IMR-90 (cell line): ENCODE measurements around the gene TINAGL1. TPM values are rescaled to one million over a fixed set of nuclear protein-coding genes. Genes with fewer than 3 reads are reported as not detected.

Experiments
- ATAC-seq: fragments of 200-7000 bp; cut with Tn5 transposase; 2 replicates; pipeline ENCODE4 v1.9.1; 2020; ENCODE audit warnings: low read depth, mild to moderate bottlenecking, moderate library complexity
- BruUV-seq: library from RNA; stranded (reverse); fragments of 400-500 nt; replicated peaks from 2 replicates; lab custom pipeline; 2021; lab: Mats Ljungman, UMichigan
- CTCF ChIA-PET: fragments of 300-600 bp; formaldehyde crosslinking; extraction: SDS; loops from one replicate; lab custom pipeline; 2021; ENCODE audit warnings: antibody characterized with exemption; lab: Yijun Ruan, JAX
- POLR2A ChIA-PET: fragments of 300-600 bp; sonication (Branson Sonifier 250); formaldehyde crosslinking; loops from one replicate; lab custom pipeline; 2022; ENCODE audit warnings: antibody characterized with exemption; ENCODE audit not compliant: unreplicated experiment; lab: Charles Lee
- DNase-seq: peaks from one replicate; pipeline ENCODE4 v3.0.0; 2013
- H2AFZ ChIP-seq: replicated peaks from 2 replicates; pipeline ENCODE3; 2013; ENCODE audit warnings: low read length, mild to moderate bottlenecking; ENCODE audit not compliant: poor library complexity
- H2AK5ac ChIP-seq: 2 replicates; pipeline ENCODE4 v1.6.1; 2013; ENCODE audit warnings: low read depth, low read length, inconsistent platforms
- H2AK9ac ChIP-seq: replicated peaks from 2 replicates; pipeline ENCODE3; 2013; ENCODE audit warnings: mild to moderate bottlenecking, low read depth, low read length, moderate library complexity; ENCODE audit not compliant: poor library complexity
- H2BK120ac ChIP-seq: 2 replicates; pipeline ENCODE4 v1.6.1; 2013; ENCODE audit warnings: low read depth, low read length, inconsistent platforms
- H2BK15ac ChIP-seq: 3 replicates; pipeline ENCODE4 v1.6.1; 2013; ENCODE audit warnings: low read depth, low read length, inconsistent platforms
- H2BK20ac ChIP-seq: 2 replicates; pipeline ENCODE4 v1.6.1; 2013; ENCODE audit warnings: low read depth, mild to moderate bottlenecking, inconsistent platforms, low read length, moderate library complexity
- H2BK5ac ChIP-seq: 2 replicates; pipeline ENCODE4 v1.6.1; 2013; ENCODE audit warnings: mild to moderate bottlenecking, low read depth, low read length, inconsistent platforms; ENCODE audit not compliant: poor library complexity, severe bottlenecking
- H3K14ac ChIP-seq: replicated peaks from 2 replicates; pipeline ENCODE4 v1.6.1; 2013; ENCODE audit warnings: low read depth, low read length, inconsistent platforms
- H3K18ac ChIP-seq: 2 replicates; pipeline ENCODE4 v1.6.1; 2013; ENCODE audit warnings: low read depth, low read length, control low read depth
- H3K23ac ChIP-seq: 2 replicates; pipeline ENCODE4 v1.6.1; 2013; ENCODE audit warnings: low read depth, low read length, inconsistent platforms
- H3K27ac ChIP-seq: 2 replicates; pipeline ENCODE4 v1.5.1; 2013; ENCODE audit warnings: mild to moderate bottlenecking, control low read depth, low read length; ENCODE audit not compliant: insufficient read depth
- H3K27me3 ChIP-seq: 2 replicates; pipeline ENCODE4 v1.6.1; 2013; ENCODE audit warnings: low read length; ENCODE audit not compliant: control insufficient read depth, insufficient read depth
- H3K36me3 ChIP-seq: 2 replicates; pipeline ENCODE4 v1.6.1; 2013; ENCODE audit warnings: low read length, mixed read lengths; ENCODE audit not compliant: control insufficient read depth, insufficient read depth
- H3K4ac ChIP-seq: 2 replicates; pipeline ENCODE4 v1.6.1; 2013; ENCODE audit warnings: low read depth, low read length, inconsistent platforms
- H3K4me1 ChIP-seq: 2 replicates; pipeline ENCODE4 v1.6.1; 2013; ENCODE audit warnings: low read length, mixed read lengths; ENCODE audit not compliant: control insufficient read depth, insufficient read depth
- H3K4me2 ChIP-seq: 2 replicates; pipeline ENCODE4 v1.6.1; 2013; ENCODE audit warnings: low read depth, mild to moderate bottlenecking, control low read depth, low read length, moderate library complexity
- H3K4me3 ChIP-seq: 2 replicates; pipeline ENCODE4 v1.5.1; 2013; ENCODE audit warnings: low read depth, mild to moderate bottlenecking, control low read depth, low read length, moderate library complexity; ENCODE audit not compliant: insufficient read depth
- H3K56ac ChIP-seq: 2 replicates; pipeline ENCODE4 v1.6.1; 2013; ENCODE audit warnings: low read length, inconsistent platforms; ENCODE audit not compliant: insufficient read depth; ENCODE audit errors: extremely low read depth
- H3K79me1 ChIP-seq, 2 experiments: 2 replicates each; pipeline ENCODE4 v1.6.1; 2013; ENCODE audit warnings: low read length in 2 of 2, inconsistent platforms in 1 of 2, low read depth in 1 of 2
- H3K9ac ChIP-seq: 2 replicates; pipeline ENCODE4 v1.6.1; 2013; ENCODE audit warnings: low read depth, low read length, control low read depth
- H3K9me1 ChIP-seq: 2 replicates; pipeline ENCODE4 v1.6.1; 2013; ENCODE audit warnings: low read length, inconsistent platforms; ENCODE audit not compliant: insufficient read depth
- H3K9me3 ChIP-seq: 2 replicates; pipeline ENCODE4 v1.6.1; 2013; ENCODE audit warnings: low read length; ENCODE audit not compliant: control insufficient read depth, insufficient read depth
- H4K20me1 ChIP-seq: 2 replicates; pipeline ENCODE4 v1.6.1; 2013; ENCODE audit warnings: low read length, inconsistent platforms; ENCODE audit not compliant: insufficient read depth
- H4K5ac ChIP-seq: 2 replicates; pipeline ENCODE4 v1.6.1; 2013; ENCODE audit warnings: mild to moderate bottlenecking, low read depth, low read length, control low read depth
- H4K8ac ChIP-seq, 2 experiments: 2 replicates each; pipeline ENCODE4 v1.6.1; 2013; ENCODE audit warnings: low read depth in 2 of 2, low read length in 2 of 2, control low read depth in 1 of 2, inconsistent platforms in 1 of 2
- H4K91ac ChIP-seq: 2 replicates; pipeline ENCODE4 v1.6.1; 2013; ENCODE audit warnings: low read depth, low read length, inconsistent platforms; ENCODE audit not compliant: insufficient read depth
- BHLHE40 ChIP-seq: fragments of 150-350 bp; IDR thresholded peaks from 2 replicates; pipeline ENCODE4 v1.6.1; 2016; ENCODE audit warnings: mild to moderate bottlenecking, low read depth, low read length
- CEBPB ChIP-seq: IDR thresholded peaks from 2 replicates; pipeline ENCODE4 v1.6.1; 2012; ENCODE audit warnings: low read depth, low read length, improper control_type of control experiment
- CHD1 ChIP-seq: IDR thresholded peaks from 2 replicates; pipeline ENCODE4 v1.6.1; 2012; ENCODE audit warnings: low read depth, low read length, improper control_type of control experiment
- CTCF ChIP-seq: conservative IDR thresholded peaks from 2 replicates; pipeline ENCODE4 v1.5.1; 2012; ENCODE audit warnings: mild to moderate bottlenecking, low read depth, low read length, improper control_type of control experiment
- FOS ChIP-seq: fragments of 150-350 bp; IDR thresholded peaks from 2 replicates; pipeline ENCODE4 v1.6.1; 2016; ENCODE audit warnings: low read depth, low read length
- MAZ ChIP-seq: IDR thresholded peaks from 2 replicates; pipeline ENCODE4 v1.6.1; 2012; ENCODE audit warnings: low read depth, mild to moderate bottlenecking, low read length, improper control_type of control experiment, moderate library complexity, borderline replicate concordance
- NFE2L2 ChIP-seq: fragments of 150-350 bp; IDR thresholded peaks from 2 replicates; pipeline ENCODE4 v1.6.1; 2016; ENCODE audit warnings: low read depth, mild to moderate bottlenecking, low read length
- POLR2A ChIP-seq: IDR thresholded peaks from 2 replicates; pipeline ENCODE4 v1.6.1; 2012; ENCODE audit warnings: mild to moderate bottlenecking, low read depth, low read length
- RAD21 ChIP-seq: IDR thresholded peaks from 2 replicates; pipeline ENCODE4 v1.6.1; 2012; ENCODE audit warnings: low read length, improper control_type of control experiment
- RFX5 ChIP-seq: IDR thresholded peaks from 2 replicates; pipeline ENCODE4 v1.8.0; 2012; ENCODE audit warnings: low read depth, mild to moderate bottlenecking, low read length, moderate library complexity
- SMC3 ChIP-seq: fragments of 150-350 bp; IDR thresholded peaks from 2 replicates; pipeline ENCODE4 v1.6.1; 2016; ENCODE audit warnings: low read depth, mild to moderate bottlenecking, antibody characterized with exemption, low read length, moderate library complexity
- USF2 ChIP-seq: fragments of 150-350 bp; IDR thresholded peaks from 2 replicates; pipeline ENCODE4 v1.6.1; 2017; ENCODE audit warnings: mild to moderate bottlenecking, antibody characterized with exemption, low read length, low read depth
- WGBS, 2 experiments: methylation state at CpG; one replicate each; pipeline versions ENCODE4 v1.1.5 to v1.1.7; 2013; ENCODE audit warnings: missing lambda C conversion rate in 2 of 2; ENCODE audit not compliant: insufficient read length in 1 of 2; ENCODE audit errors: extremely low coverage in 2 of 2; 5-methylcytosine and 5-hydroxymethylcytosine counted together
- dilution Hi-C: fragments of 300-500 bp; cut with HindIII; formaldehyde crosslinking; loops from one replicate; pipeline ENCODE4 v1.14.3; 2018; ENCODE audit warnings: low sequenced_read_pairs; ENCODE audit not compliant: unreplicated experiment
- in situ Hi-C: fragments of 300-500 bp; cut with MboI; formaldehyde crosslinking; loops from 3 replicates; pipeline ENCODE4 v1.14.3; 2019; ENCODE audit warnings: low sequenced_read_pairs, inconsistent platforms, mixed read lengths
- intact Hi-C: fragments of 100-400 bp; cut with micrococcal nuclease; formaldehyde crosslinking; loops from 2 replicates; pipeline ENCODE4 v1.10.0; 2022
- polyA plus RNA-seq, 3 experiments: library from polyadenylated mRNA; depleted of rRNA; stranded (reverse); fragments of >200 nt; gene quantifications; 2 replicates each; pipeline ENCODE4 v1.2.3, GENCODE V29; 2012; ENCODE audit warnings: low replicate concordance in 1 of 3
- total RNA-seq: library from RNA; depleted of rRNA; stranded (reverse); fragments of >200 nt; gene quantifications from 2 replicates; pipeline ENCODE4 v1.2.3, GENCODE V29; 2012

The TINAGL1 gene
- total and polyA plus RNA-seq, 2 of the 4 experiments (the other 2 are of a cell fraction): 0.54 to 1.5 TPM

- H3K56ac ChIP-seq: no peak overlapping the region
- no peaks in the 10 kb centered on the region for H3K36me3 ChIP-seq
- dilution Hi-C loops: no loop called here
- no peak overlapping the region for H2AK5ac ChIP-seq
- no TSS peak for BruUV-seq
- no peak overlapping the region for H2AFZ ChIP-seq
- peaks cover 9% of the 10 kb centered on the region for H3K27me3 ChIP-seq
- POLR2A ChIA-PET: no interaction called here
- H3K23ac ChIP-seq: no peak overlapping the region
- no peak overlapping the region for H3K9ac ChIP-seq
- no peak overlapping the region for H3K4me3 ChIP-seq
- DNase-seq (no peak), ATAC-seq (no peak)
- H3K4ac ChIP-seq: no peak overlapping the region
- CTCF ChIA-PET: no interaction called here
- no peak overlapping the region for H3K14ac ChIP-seq
- no peak overlapping the region for H3K4me2 ChIP-seq
- H3K18ac ChIP-seq: no peak overlapping the region
- H2BK5ac ChIP-seq: no peak overlapping the region
- no peak overlapping the region for H2BK15ac ChIP-seq
- H4K20me1 ChIP-seq: no peaks in the 10 kb centered on the region
- no peaks in the 10 kb centered on the region for H3K79me1 ChIP-seq
- peaks cover 2% of the 10 kb centered on the region; the same call in 1 of the 2 replicates for H3K4me1 ChIP-seq
- TF ChIP-seq NFE2L2 (no peak), SMC3 (no peak), MAZ (no peak), BHLHE40 (no peak), CHD1 (no peak), USF2 (no peak), CEBPB (no peak), POLR2A (no peak), CTCF (no peak), RFX5 (no peak), RAD21 (no peak), FOS (no peak)
- no peak overlapping the region for H2BK20ac ChIP-seq
- no peak overlapping the region for H2BK120ac ChIP-seq
- no peak overlapping the region for H2AK9ac ChIP-seq
- H4K5ac ChIP-seq: no peak overlapping the region
- H4K8ac ChIP-seq: no peak overlapping the region
- no peaks in the 10 kb centered on the region for H3K9me1 ChIP-seq
- in situ Hi-C loops: loop anchor here (10.0 kb wide), 2 partner anchors 54 to 164 kb away; partner anchors contain the start of gene HCRTR1
- no peak overlapping the region for H3K27ac ChIP-seq
- peaks cover 5% of the 10 kb centered on the region for H3K9me3 ChIP-seq
- WGBS, 2 experiments: no CpG with 5 or more reads among the region's 4 CpGs
- intact Hi-C loops: loop anchor here (5.0 to 10.0 kb wide), 2 partner anchors 187 to 404 kb away; no protein-coding TSS in a partner anchor
- no peak overlapping the region for H4K91ac ChIP-seq
These were observed 15.9 kb upstream of the TINAGL1 start for GRCh38 chr1:31560394-31560793.
